DOHH2 (cell line): ENCODE results near the gene TLNRD1.

Source experiments
- EZH2phosphoT487 ChIP-seq: fragments of 200-600 bp; sonication (generic); IDR thresholded peaks from 2 replicates; pipeline ENCODE4 v1.6.1; 2017; ENCODE audit warnings: borderline replicate concordance, mild to moderate bottlenecking, antibody characterized with exemption, low read length, moderate library complexity, mixed read lengths
- TF ChIP-seq, protein P1 (sequence below): fragments of 200-600 bp; sonication (generic); IDR thresholded peaks from one replicate; pipeline ENCODE4 v1.5.1; 2014; ENCODE audit warnings: antibody characterized with exemption, mild to moderate bottlenecking, low read depth, low read length; ENCODE audit not compliant: poor library complexity, severe bottlenecking

DNA sequence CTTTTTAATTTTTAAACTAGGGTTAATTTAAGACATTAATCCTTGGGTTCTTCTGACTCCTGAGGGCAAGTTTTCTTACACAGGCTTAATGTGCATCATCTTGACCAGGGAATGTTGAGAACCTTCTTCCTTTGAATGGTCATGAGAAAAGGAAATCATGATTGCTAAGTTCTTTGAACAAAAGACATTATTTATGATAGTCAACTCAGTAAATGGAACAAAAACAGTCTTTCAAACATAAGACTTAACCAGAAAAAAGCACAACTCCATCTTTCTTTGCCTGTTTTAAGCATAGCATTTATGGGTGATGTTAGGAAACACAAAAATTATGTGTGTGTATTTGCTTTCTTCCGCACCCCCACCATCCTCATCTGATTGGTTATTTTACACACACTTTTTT, 5.4 kb downstream of the TLNRD1 start:
- TF ChIP-seq, protein P1, sequence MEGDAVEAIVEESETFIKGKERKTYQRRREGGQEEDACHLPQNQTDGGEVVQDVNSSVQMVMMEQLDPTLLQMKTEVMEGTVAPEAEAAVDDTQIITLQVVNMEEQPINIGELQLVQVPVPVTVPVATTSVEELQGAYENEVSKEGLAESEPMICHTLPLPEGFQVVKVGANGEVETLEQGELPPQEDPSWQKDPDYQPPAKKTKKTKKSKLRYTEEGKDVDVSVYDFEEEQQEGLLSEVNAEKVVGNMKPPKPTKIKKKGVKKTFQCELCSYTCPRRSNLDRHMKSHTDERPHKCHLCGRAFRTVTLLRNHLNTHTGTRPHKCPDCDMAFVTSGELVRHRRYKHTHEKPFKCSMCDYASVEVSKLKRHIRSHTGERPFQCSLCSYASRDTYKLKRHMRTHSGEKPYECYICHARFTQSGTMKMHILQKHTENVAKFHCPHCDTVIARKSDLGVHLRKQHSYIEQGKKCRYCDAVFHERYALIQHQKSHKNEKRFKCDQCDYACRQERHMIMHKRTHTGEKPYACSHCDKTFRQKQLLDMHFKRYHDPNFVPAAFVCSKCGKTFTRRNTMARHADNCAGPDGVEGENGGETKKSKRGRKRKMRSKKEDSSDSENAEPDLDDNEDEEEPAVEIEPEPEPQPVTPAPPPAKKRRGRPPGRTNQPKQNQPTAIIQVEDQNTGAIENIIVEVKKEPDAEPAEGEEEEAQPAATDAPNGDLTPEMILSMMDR: no peak
- no peak for TF ChIP-seq EZH2phosphoT487
